ENCODE data around the gene DCK.
A peak's percentile ranks its signal among the peaks of the same experiment; 100 is the strongest.
"Not testable (repeated sequence)": the region's sequence is repeated elsewhere in the genome, so short reads cannot be mapped to it uniquely, and the experiment has no call there.

Gene DCK

GRCh38 chr4:70993181-70994068 lies at the start of gene DCK:
TSS of gene DCK (plus strand) at chr4:70993649. CDS start at chr4:70993836, 187 bp downstream.
- peak; percentile 67 to 75 for DNase-seq

GRCh38 chr4:70945046-70945445 lies 48.4 kb upstream of the DCK start:
- DNase-seq, result no peak

GRCh38 chr4:70945452-70946055 lies 47.9 kb upstream of the DCK start:
- no peak for DNase-seq

GRCh38 chr4:70946939-70947338 lies 46.5 kb upstream of the DCK start:
- DNase-seq, result no peak

GRCh38 chr4:70948665-70949260 lies 44.7 kb upstream of the DCK start:
- no peak for DNase-seq

- DNase-seq, result no peak
Observed at GRCh38 chr4:70954032-70954431, 39.4 kb upstream of the DCK start.

- no peak for DNase-seq
Observed at GRCh38 chr4:70956549-70957210, 36.8 kb upstream of the DCK start.

GRCh38 chr4:70958681-70959080 lies 34.8 kb upstream of the DCK start:
- no peak for DNase-seq

- no peak for DNase-seq
Observed at GRCh38 chr4:70969076-70969475, 24.4 kb upstream of the DCK start.

GRCh38 chr4:70976252-70976651 lies 17.2 kb upstream of the DCK start:
- DNase-seq, result no peak

GRCh38 chr4:70979445-70980008 lies 13.9 kb upstream of the DCK start:
- DNase-seq, result no peak

GRCh38 chr4:70980196-70980595 lies 13.3 kb upstream of the DCK start:
- no peak for DNase-seq

- DNase-seq, result no peak
Observed at GRCh38 chr4:70984106-70984505, 9.3 kb upstream of the DCK start.

GRCh38 chr4:70984589-70984988 lies 8.9 kb upstream of the DCK start:
- no peak for DNase-seq

- no peak for DNase-seq
Observed at GRCh38 chr4:70991596-70991995, 1.9 kb upstream of the DCK start.

- DNase-seq, result no peak
Observed at GRCh38 chr4:70992391-70992881, 1.0 kb upstream of the DCK start.

- no peak for DNase-seq
Observed at GRCh38 chr4:70994069-70994366, 569 bp downstream of the DCK start.

GRCh38 chr4:70994387-70995099 lies 1.1 kb downstream of the DCK start:
- no peak for DNase-seq

- DNase-seq, result peak; percentile 30 to 34
Observed at GRCh38 chr4:70996018-70996360, 2.5 kb downstream of the DCK start.

GRCh38 chr4:70997036-70997435 lies 3.6 kb downstream of the DCK start:
- no peak for DNase-seq

GRCh38 chr4:70997546-70997945 lies 4.1 kb downstream of the DCK start:
- no peak for DNase-seq

GRCh38 chr4:70999639-71000038 lies 6.2 kb downstream of the DCK start:
- not testable (repeated sequence) for DNase-seq

- DNase-seq, result not testable (repeated sequence)
Observed at GRCh38 chr4:71001363-71001762, 7.9 kb downstream of the DCK start.
